ENCODE measurements around the gene FANK1. TPM values are rescaled to one million over a fixed set of nuclear protein-coding genes. Genes with fewer than 3 reads are reported as not detected.

Gene FANK1
- polyA plus RNA-seq, 1 donor from 2014 or later, result 3.1 TPM

- no peak overlapping the region for H3K4me2 ChIP-seq (ENCODE audit: low read length)
- H3K27ac ChIP-seq (ENCODE audit: low read length), result no peak overlapping the region
- H3F3A ChIP-seq (ENCODE audit: insufficient read depth, low read length, poor library complexity, severe bottlenecking), result no peaks in the 10 kb centered on the region
- no peak overlapping the region for H2AFZ ChIP-seq (ENCODE audit: low read depth, low read length)
- no peaks in the 10 kb centered on the region for H3K27me3 ChIP-seq (ENCODE audit: insufficient read depth, low read depth, low read length)
- H3K4me3 ChIP-seq (ENCODE audit: low read length), result no peak overlapping the region
- TF ChIP-seq MXI1 (conservative IDR thresholded peaks at IDR 0.05; ENCODE audit: poor library complexity, severe bottlenecking) (no peak), EP300 (conservative IDR thresholded peaks at IDR 0.05; ENCODE audit: poor library complexity, severe bottlenecking) (no peak), CTCF (IDR thresholded peaks at IDR 0.05; ENCODE audit: poor library complexity, severe bottlenecking) (no peak), SMC3 (conservative IDR thresholded peaks at IDR 0.05; ENCODE audit: poor library complexity) (no peak), EZH2 (IDR thresholded peaks at IDR 0.05; ENCODE audit: borderline replicate concordance, insufficient read depth, low read length, poor library complexity, severe bottlenecking) (no peak), RAD21 (conservative IDR thresholded peaks at IDR 0.05) (no peak), TAF1 (IDR thresholded peaks at IDR 0.05; ENCODE audit: low read depth) (no peak), POLR2AphosphoS5 (IDR thresholded peaks at IDR 0.05) (no peak)
- TF ChIP-seq, protein P1, sequence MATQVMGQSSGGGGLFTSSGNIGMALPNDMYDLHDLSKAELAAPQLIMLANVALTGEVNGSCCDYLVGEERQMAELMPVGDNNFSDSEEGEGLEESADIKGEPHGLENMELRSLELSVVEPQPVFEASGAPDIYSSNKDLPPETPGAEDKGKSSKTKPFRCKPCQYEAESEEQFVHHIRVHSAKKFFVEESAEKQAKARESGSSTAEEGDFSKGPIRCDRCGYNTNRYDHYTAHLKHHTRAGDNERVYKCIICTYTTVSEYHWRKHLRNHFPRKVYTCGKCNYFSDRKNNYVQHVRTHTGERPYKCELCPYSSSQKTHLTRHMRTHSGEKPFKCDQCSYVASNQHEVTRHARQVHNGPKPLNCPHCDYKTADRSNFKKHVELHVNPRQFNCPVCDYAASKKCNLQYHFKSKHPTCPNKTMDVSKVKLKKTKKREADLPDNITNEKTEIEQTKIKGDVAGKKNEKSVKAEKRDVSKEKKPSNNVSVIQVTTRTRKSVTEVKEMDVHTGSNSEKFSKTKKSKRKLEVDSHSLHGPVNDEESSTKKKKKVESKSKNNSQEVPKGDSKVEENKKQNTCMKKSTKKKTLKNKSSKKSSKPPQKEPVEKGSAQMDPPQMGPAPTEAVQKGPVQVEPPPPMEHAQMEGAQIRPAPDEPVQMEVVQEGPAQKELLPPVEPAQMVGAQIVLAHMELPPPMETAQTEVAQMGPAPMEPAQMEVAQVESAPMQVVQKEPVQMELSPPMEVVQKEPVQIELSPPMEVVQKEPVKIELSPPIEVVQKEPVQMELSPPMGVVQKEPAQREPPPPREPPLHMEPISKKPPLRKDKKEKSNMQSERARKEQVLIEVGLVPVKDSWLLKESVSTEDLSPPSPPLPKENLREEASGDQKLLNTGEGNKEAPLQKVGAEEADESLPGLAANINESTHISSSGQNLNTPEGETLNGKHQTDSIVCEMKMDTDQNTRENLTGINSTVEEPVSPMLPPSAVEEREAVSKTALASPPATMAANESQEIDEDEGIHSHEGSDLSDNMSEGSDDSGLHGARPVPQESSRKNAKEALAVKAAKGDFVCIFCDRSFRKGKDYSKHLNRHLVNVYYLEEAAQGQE (IDR thresholded peaks at IDR 0.05; ENCODE audit: borderline replicate concordance), result no peak
- no peak overlapping the region for H3K9ac ChIP-seq (ENCODE audit: low read length)
- H3K79me2 ChIP-seq (replicated peaks; ENCODE audit: insufficient read depth, low read length), result no peaks in the 10 kb centered on the region
- H3K9me2 ChIP-seq (ENCODE audit: insufficient read depth, low read length), result no peaks in the 10 kb centered on the region
- no peaks in the 10 kb centered on the region for H3K36me3 ChIP-seq (ENCODE audit: insufficient read depth, low read length)
- H4K20me1 ChIP-seq (ENCODE audit: insufficient read depth), result no peaks in the 10 kb centered on the region
- no peaks in the 10 kb centered on the region for H3K9me3 ChIP-seq (ENCODE audit: low read length)
These were observed 113.3 kb downstream of the FANK1 start for GRCh38 chr10:126009650-126010049.

- H3K9me3 ChIP-seq (ENCODE audit: low read length), result no peaks in the 10 kb centered on the region
These were observed 115.6 kb downstream of the FANK1 start for GRCh38 chr10:126011995-126012394.

More at GRCh38 chr10:126011995-126012394, 115.6 kb downstream of the FANK1 start:
- no peaks in the 10 kb centered on the region for H3K27me3 ChIP-seq (ENCODE audit: insufficient read depth, low read depth, low read length)
- H3K9ac ChIP-seq (ENCODE audit: low read length), result no peak overlapping the region
- no peak overlapping the region for H3K27ac ChIP-seq (ENCODE audit: low read length)
- no peaks in the 10 kb centered on the region for H3K9me2 ChIP-seq (ENCODE audit: insufficient read depth, low read length)
- H3K36me3 ChIP-seq (ENCODE audit: insufficient read depth, low read length), result no peaks in the 10 kb centered on the region
- H3K4me3 ChIP-seq (ENCODE audit: low read length), result no peak overlapping the region
- H4K20me1 ChIP-seq (ENCODE audit: insufficient read depth), result no peaks in the 10 kb centered on the region
- no peak overlapping the region for H3K4me2 ChIP-seq (ENCODE audit: low read length)
- TF ChIP-seq, protein P1 (IDR thresholded peaks at IDR 0.05; ENCODE audit: borderline replicate concordance), result no peak
- TF ChIP-seq MXI1 (conservative IDR thresholded peaks at IDR 0.05; ENCODE audit: poor library complexity, severe bottlenecking) (no peak), POLR2AphosphoS5 (IDR thresholded peaks at IDR 0.05) (no peak), SMC3 (conservative IDR thresholded peaks at IDR 0.05; ENCODE audit: poor library complexity) (no peak), TAF1 (IDR thresholded peaks at IDR 0.05; ENCODE audit: low read depth) (no peak), EZH2 (IDR thresholded peaks at IDR 0.05; ENCODE audit: borderline replicate concordance, insufficient read depth, low read length, poor library complexity, severe bottlenecking) (no peak), EP300 (conservative IDR thresholded peaks at IDR 0.05; ENCODE audit: poor library complexity, severe bottlenecking) (no peak), CTCF (IDR thresholded peaks at IDR 0.05; ENCODE audit: poor library complexity, severe bottlenecking) (no peak), RAD21 (conservative IDR thresholded peaks at IDR 0.05) (no peak)
- H3K79me2 ChIP-seq (replicated peaks; ENCODE audit: insufficient read depth, low read length), result no peaks in the 10 kb centered on the region
- no peak overlapping the region for H2AFZ ChIP-seq (ENCODE audit: low read depth, low read length)
- no peaks in the 10 kb centered on the region for H3F3A ChIP-seq (ENCODE audit: insufficient read depth, low read length, poor library complexity, severe bottlenecking)

Data from neural cell (in vitro differentiated cells).